GM04503 (cell line): Measurements from ENCODE around the gene PDE4DIP.
"Not testable (repeated sequence)": the region's sequence is repeated elsewhere in the genome, so short reads cannot be mapped to it uniquely, and the experiment has no call there.

ENCODE experiments used
- DNase-seq: peaks from one replicate; pipeline ENCODE4 v3.0.0-alpha.2; 2012; ENCODE audit warnings: low read depth

PDE4DIP gene

GRCh38 chr1:148844220-148844619, at the start of gene PDE4DIP:
PDE4DIP (plus strand) TSS chr1:148844428; CDS start chr1:148844775, 347 bp downstream.
- not testable (repeated sequence) for DNase-seq

GRCh38 chr1:148808268-148808928, 35.8 kb upstream of the PDE4DIP start:
- DNase-seq = not testable (repeated sequence)

GRCh38 chr1:148808929-148809283, 35.3 kb upstream of the PDE4DIP start:
- DNase-seq = not testable (repeated sequence)

GRCh38 chr1:148822180-148822579, 22.0 kb upstream of the PDE4DIP start:
- not testable (repeated sequence) for DNase-seq

GRCh38 chr1:148823822-148824221, 20.4 kb upstream of the PDE4DIP start:
- DNase-seq = not testable (repeated sequence)

GRCh38 chr1:148825029-148825428, 19.2 kb upstream of the PDE4DIP start:
- DNase-seq = not testable (repeated sequence)

GRCh38 chr1:148828531-148828930, 15.7 kb upstream of the PDE4DIP start:
- not testable (repeated sequence) for DNase-seq

GRCh38 chr1:148828962-148829361, 15.3 kb upstream of the PDE4DIP start:
- not testable (repeated sequence) for DNase-seq

GRCh38 chr1:148829365-148829764, 14.9 kb upstream of the PDE4DIP start:
- not testable (repeated sequence) for DNase-seq

GRCh38 chr1:148841262-148841661, 3.0 kb upstream of the PDE4DIP start:
- DNase-seq = not testable (repeated sequence)

- not testable (repeated sequence) for DNase-seq
Observed at GRCh38 chr1:148844651-148845050, 423 bp downstream of the PDE4DIP start.

- not testable (repeated sequence) for DNase-seq
Observed at GRCh38 chr1:148845068-148845467, 840 bp downstream of the PDE4DIP start.

- DNase-seq = not testable (repeated sequence)
Observed at GRCh38 chr1:148850347-148850746, 6.1 kb downstream of the PDE4DIP start.

- DNase-seq = not testable (repeated sequence)
Observed at GRCh38 chr1:148850840-148851239, 6.6 kb downstream of the PDE4DIP start.

GRCh38 chr1:148851684-148852083, 7.5 kb downstream of the PDE4DIP start:
- DNase-seq = not testable (repeated sequence)

- not testable (repeated sequence) for DNase-seq
Observed at GRCh38 chr1:148853363-148853762, 9.1 kb downstream of the PDE4DIP start.

- DNase-seq = not testable (repeated sequence)
Observed at GRCh38 chr1:148854063-148854462, 9.8 kb downstream of the PDE4DIP start.

- DNase-seq = not testable (repeated sequence)
Observed at GRCh38 chr1:148855367-148855766, 11.1 kb downstream of the PDE4DIP start.

- not testable (repeated sequence) for DNase-seq
Observed at GRCh38 chr1:148860049-148860448, 15.8 kb downstream of the PDE4DIP start.

GRCh38 chr1:148860579-148861259, 16.5 kb downstream of the PDE4DIP start:
- not testable (repeated sequence) for DNase-seq

GRCh38 chr1:148862590-148862989, 18.4 kb downstream of the PDE4DIP start:
- DNase-seq = not testable (repeated sequence)

- DNase-seq = not testable (repeated sequence)
Observed at GRCh38 chr1:148868924-148869633, 24.9 kb downstream of the PDE4DIP start.

- not testable (repeated sequence) for DNase-seq
Observed at GRCh38 chr1:148869634-148869961, 25.4 kb downstream of the PDE4DIP start.
